HepG2 (cell line): ENCODE data around the gene CD244. TPM values are rescaled to one million over a fixed set of nuclear protein-coding genes. Genes with fewer than 3 reads are reported as not detected.

ENCODE experiments used
- ATAC-seq: fragments of 200-7000 bp; cut with Tn5 transposase; 3 replicates; pipeline ENCODE4 v1.9.1; 2020; ENCODE audit warnings: mild to moderate bottlenecking, moderate library complexity
- BruUV-seq: library from RNA; stranded (reverse); fragments of 400-500 nt; replicated peaks from 2 replicates; lab custom pipeline; 2021; lab: Mats Ljungman, UMichigan
- CTCF ChIA-PET: fragments of 300-600 bp; formaldehyde crosslinking; extraction: SDS; loops from one replicate; lab custom pipeline; 2021; ENCODE audit warnings: low total read pairs, inconsistent platforms, low intra/inter-chr PET ratio; lab: Yijun Ruan, JAX
- POLR2A ChIA-PET: fragments of 350-600 bp; sonication (Branson Sonifier 250); formaldehyde crosslinking; loops from one replicate; lab custom pipeline; 2020; ENCODE audit warnings: antibody characterized with exemption, inconsistent platforms; lab: Yijun Ruan, JAX
- DNase-seq: peaks from one replicate; pipeline ENCODE4 v3.0.0-alpha.2; 2015; ENCODE audit warnings: low spot score
- FAIRE-seq: peaks from 3 replicates; lab custom pipeline; 2011; peaks lifted over from hg19 to GRCh38; lab: Jason Lieb, UNC
- H2AFZ ChIP-seq: one replicate; pipeline ENCODE4 v1.6.1; 2011; ENCODE audit warnings: low read length, inconsistent platforms
- H3K27ac ChIP-seq: fragments of 300-600 bp; 3 replicates; pipeline ENCODE4 v1.8.0; 2011; ENCODE audit warnings: mixed run types, mild to moderate bottlenecking, mixed read lengths, low read length, inconsistent platforms; ENCODE audit not compliant: insufficient read depth; ENCODE audit errors: extremely low read length
- H3K27me3 ChIP-seq, 2 experiments: fragments of 200-600 bp in 1 of 2; 2 replicates in 1 of 2; 3 replicates in 1 of 2; pipeline versions ENCODE4 v1.6.0 to v1.8.0; 2011; ENCODE audit warnings: low read length in 2 of 2, mild to moderate bottlenecking in 2 of 2, moderate library complexity in 2 of 2, inconsistent platforms in 1 of 2; ENCODE audit not compliant: insufficient read depth in 2 of 2, control insufficient read depth in 1 of 2
- H3K36me3 ChIP-seq, 2 experiments: fragments of 200-600 bp in 1 of 2; replicated peaks in 1 of 2; 2 replicates in 1 of 2; 3 replicates in 1 of 2; pipeline versions ENCODE4 v1.5.1 to v1.8.0; 2011; ENCODE audit warnings: low read length in 2 of 2, inconsistent platforms in 1 of 2; ENCODE audit not compliant: insufficient read depth in 2 of 2, control insufficient read depth in 1 of 2
- H3K4me1 ChIP-seq: 2 replicates; pipeline ENCODE4 v1.5.1; 2012; ENCODE audit warnings: low read length, inconsistent platforms; ENCODE audit not compliant: insufficient read depth
- H3K4me2 ChIP-seq: 2 replicates; pipeline ENCODE4 v1.6.0; 2011; ENCODE audit warnings: low read depth, low read length, inconsistent platforms
- H3K4me3 ChIP-seq, 3 experiments: fragments of 200-600 bp in 1 of 3; sonication (generic), shearing (Covaris generic) in 1 of 3; replicated peaks in 1 of 3; 2 replicates each; pipeline ENCODE4 v1.5.1; 2011 to 2016; ENCODE audit warnings: low read length in 3 of 3, inconsistent platforms in 2 of 3, low read depth in 2 of 3, mild to moderate bottlenecking in 2 of 3, control low read depth in 1 of 3, mixed read lengths in 1 of 3; ENCODE audit not compliant: insufficient read depth in 1 of 3
- H3K79me2 ChIP-seq: one replicate; pipeline ENCODE4 v1.6.1; 2011; ENCODE audit warnings: low read length, inconsistent platforms; ENCODE audit not compliant: insufficient read depth
- H3K9ac ChIP-seq: 2 replicates; pipeline ENCODE4 v1.6.0; 2011; ENCODE audit warnings: mild to moderate bottlenecking, low read depth, low read length, inconsistent platforms; ENCODE audit not compliant: insufficient read depth
- H3K9me3 ChIP-seq: 2 replicates; pipeline ENCODE4 v1.5.1; 2012; ENCODE audit warnings: mild to moderate bottlenecking, low read length
- H4K20me1 ChIP-seq: 2 replicates; pipeline ENCODE4 v1.6.0; 2011; ENCODE audit warnings: inconsistent platforms, mild to moderate bottlenecking, low read length, moderate library complexity; ENCODE audit not compliant: insufficient read depth
- GMEB2 ChIP-seq: IDR thresholded peaks from 2 replicates; pipeline ENCODE4 v1.6.1; 2016; ENCODE audit warnings: missing biosample characterization, missing genetic modification reagents, low read depth
- SALL1 ChIP-seq: sonication (generic); formaldehyde crosslinking; IDR thresholded peaks from 2 replicates; pipeline ENCODE4 v1.8.0; 2022; ENCODE audit warnings: mild to moderate bottlenecking, missing genetic modification reagents
- SCMH1 ChIP-seq: sonication (generic); formaldehyde crosslinking; IDR thresholded peaks from 2 replicates; pipeline ENCODE4 v1.9.0; 2021; ENCODE audit warnings: missing genetic modification reagents, mild to moderate bottlenecking, borderline replicate concordance
- THAP7 ChIP-seq: sonication (generic); formaldehyde crosslinking; IDR thresholded peaks from 2 replicates; pipeline ENCODE4 v1.8.1; 2023; ENCODE audit warnings: mild to moderate bottlenecking, missing genetic modification reagents
- ZNF101 ChIP-seq: sonication (generic); formaldehyde crosslinking; IDR thresholded peaks from 2 replicates; pipeline ENCODE4 v1.4.0; 2020; ENCODE audit warnings: mild to moderate bottlenecking, low read depth, missing genetic modification reagents, borderline replicate concordance
- ZNF567 ChIP-seq: sonication (generic); formaldehyde crosslinking; IDR thresholded peaks from 2 replicates; pipeline ENCODE4 v1.8.1; 2023; ENCODE audit warnings: mild to moderate bottlenecking, missing genetic modification reagents, borderline replicate concordance
- ZNF710 ChIP-seq: sonication (generic); formaldehyde crosslinking; IDR thresholded peaks from 2 replicates; pipeline ENCODE4 v1.5.0; 2020; ENCODE audit warnings: mild to moderate bottlenecking, missing genetic modification reagents, borderline replicate concordance
- WGBS: methylation state at CpG from one replicate; pipeline ENCODE4 v1.1.6; 2017; ENCODE audit warnings: low lambda C conversion rate; 5-methylcytosine and 5-hydroxymethylcytosine counted together
- in situ Hi-C: cut with HindIII; loops from 2 replicates; pipeline ENCODE4 v1.10.0; 2017; ENCODE audit warnings: low pct_unique_long_range_greater_than_20kb; ENCODE audit not compliant: extremely low pct_ligation_motif_present
- intact Hi-C: fragments of 100-400 bp; cut with micrococcal nuclease; formaldehyde crosslinking; loops from one replicate; pipeline ENCODE4 v1.10.0; 2022; ENCODE audit not compliant: unreplicated experiment
- polyA plus RNA-seq, 8 experiments: library from polyadenylated mRNA; depleted of rRNA in 3 of 8; stranded (reverse) in 7 of 8; unstranded in 1 of 8; fragments of >200 nt; fragmentation: Illumina TruSeq in 4 of 8; extraction: Trizol in 4 of 8; gene quantifications; 2 replicates each; pipeline versions ENCODE4 v1.2.1 to v1.2.3, GENCODE V29; 2011 to 2016; ENCODE audit warnings: low read depth in 4 of 8, missing spikeins in 1 of 8, mixed read lengths in 1 of 8; ENCODE audit not compliant: insufficient read depth in 1 of 8
- total RNA-seq, 5 experiments: library from RNA; depleted of rRNA; stranded (reverse); fragments of >200 nt; fragmentation: Illumina TruSeq; extraction: Trizol; gene quantifications; 2 replicates each; pipeline ENCODE4 v1.2.3, GENCODE V29; 2016; ENCODE audit warnings: low read depth in 1 of 5

Gene CD244
- total and polyA plus RNA-seq, 2 of the 13 experiments (the other 11 are each of a cell fraction or from before 2014, with no cell fraction given): 0.09 TPM; not detected in 1

GRCh38 chr1:160883581-160884513 is 21.2 kb upstream of the CD244 start:
- no TSS peak for BruUV-seq
- 43% methylated on average over 13 of the region's 13 CpGs for WGBS
- in situ Hi-C loops: loop anchor here (10.0 kb wide), 1 partner anchor 49 kb away; no protein-coding TSS in a partner anchor
- Histone ChIP-seq H4K20me1 (no peaks in the 10 kb centered on the region), H3K27ac (no peak overlapping the region), H3K79me2 (no peaks in the 10 kb centered on the region), H3K27me3 (no peaks in the 10 kb centered on the region; a peak in 2 of 5 replicates), H3K4me3 (no peak overlapping the region), H2AFZ (no peak overlapping the region), H3K4me2 (no peak overlapping the region), H3K9ac (no peak overlapping the region), H3K9me3 (no peaks in the 10 kb centered on the region), H3K36me3 (no peaks in the 10 kb centered on the region), H3K4me1 (no peaks in the 10 kb centered on the region)
- no peak for ATAC-seq
- ChIA-PET POLR2A (no interaction called here), CTCF (no interaction called here)
- intact Hi-C loops: loop anchor here (2.0 kb wide), 1 partner anchor 49 kb away; no protein-coding TSS in a partner anchor
- FAIRE-seq: no peak
- DNase-seq: no peak
- no peak for TF ChIP-seq SALL1 (CRISPR knock-in tag)
- TF ChIP-seq ZNF101 (CRISPR knock-in tag): no peak
- no peak for TF ChIP-seq SCMH1 (CRISPR knock-in tag)
- no peak for TF ChIP-seq GMEB2 (CRISPR knock-in tag)
- no peak for TF ChIP-seq ZNF567
- TF ChIP-seq THAP7 (CRISPR knock-in tag): no peak
- no peak for TF ChIP-seq ZNF710 (CRISPR knock-in tag)
